IPS DF 6.9 (cell line): ENCODE results near the gene ENOX1.

Experiments used
- DNase-seq: peaks from one replicate; pipeline ENCODE4 v3.0.0-alpha.2; 2013; ENCODE audit warnings: low read depth, low spot score
- H3K27ac ChIP-seq: one replicate; pipeline ENCODE4 v1.5.1; 2013; ENCODE audit warnings: low read length, control low read depth
- H3K27me3 ChIP-seq: 2 replicates; pipeline ENCODE4 v1.6.1; 2013; ENCODE audit warnings: mild to moderate bottlenecking, low read length; ENCODE audit not compliant: control insufficient read depth, insufficient read depth
- H3K36me3 ChIP-seq: 2 replicates; pipeline ENCODE4 v1.6.1; 2013; ENCODE audit warnings: low read length; ENCODE audit not compliant: control insufficient read depth, insufficient read depth
- H3K4me1 ChIP-seq: 2 replicates; pipeline ENCODE4 v1.6.1; 2013; ENCODE audit warnings: low read length; ENCODE audit not compliant: control insufficient read depth, insufficient read depth
- H3K4me3 ChIP-seq: 2 replicates; pipeline ENCODE4 v1.5.1; 2013; ENCODE audit warnings: mild to moderate bottlenecking, low read length
- H3K9me3 ChIP-seq: 2 replicates; pipeline ENCODE4 v1.6.1; 2013; ENCODE audit warnings: low read length, inconsistent platforms; ENCODE audit not compliant: control insufficient read depth, insufficient read depth
- WGBS: extraction: QIAGEN DNeasy Blood & Tissue Kit; methylation state at CpG from one replicate; pipeline ENCODE4 v1.1.7; 2013; ENCODE audit warnings: mixed read lengths, missing lambda C conversion rate; ENCODE audit not compliant: insufficient read length, insufficient coverage; 5-methylcytosine and 5-hydroxymethylcytosine counted together

Gene ENOX1

DNA sequence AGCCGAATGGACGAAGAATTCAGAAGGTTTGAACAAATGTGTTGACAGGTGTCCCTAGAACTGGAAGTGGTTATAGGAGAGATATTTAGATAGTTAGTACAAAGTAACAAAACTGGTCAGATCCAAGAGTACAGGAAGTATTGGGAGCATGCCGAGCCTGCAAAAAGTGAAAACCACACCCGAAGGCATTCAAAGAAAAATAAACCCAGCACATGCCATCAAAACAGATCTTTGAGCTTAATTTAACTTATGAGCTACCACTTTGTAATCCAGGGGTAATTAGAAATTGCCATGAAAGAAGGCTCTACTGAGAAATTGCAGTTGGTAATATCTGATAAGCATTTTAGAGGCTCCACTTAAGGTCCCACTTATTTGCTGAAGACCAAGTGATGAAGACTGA, 549.2 kb downstream of the ENOX1 start:
- Histone ChIP-seq H3K27ac (no peak overlapping the region), H3K4me3 (no peak overlapping the region), H3K4me1 (no peaks in the 10 kb centered on the region), H3K27me3 (no peaks in the 10 kb centered on the region), H3K9me3 (no peaks in the 10 kb centered on the region), H3K36me3 (no peaks in the 10 kb centered on the region)
- WGBS: no CpG with 5 or more reads among the region's 4 CpGs
- DNase-seq: no peak

DNA sequence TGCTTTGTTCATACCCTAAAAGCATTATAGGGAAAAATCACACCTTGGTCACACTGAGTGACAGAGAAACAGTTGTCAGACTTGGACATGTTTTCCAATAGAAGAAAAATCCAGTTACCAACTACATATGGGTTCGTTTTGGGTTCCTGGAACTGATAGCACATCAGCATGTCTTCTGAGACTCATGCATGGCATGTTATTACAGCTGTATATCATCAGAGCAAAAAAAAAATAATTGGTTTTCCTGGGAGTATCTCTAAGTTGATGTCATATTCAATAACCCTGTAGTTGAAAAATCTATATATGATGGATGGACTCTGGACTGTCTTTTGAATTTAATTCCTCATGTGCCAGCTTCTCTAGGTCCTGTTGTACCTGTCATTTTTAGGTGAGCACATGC, 551.7 kb downstream of the ENOX1 start:
- Histone ChIP-seq H3K36me3 (no peaks in the 10 kb centered on the region), H3K9me3 (no peaks in the 10 kb centered on the region), H3K4me3 (no peak overlapping the region), H3K27ac (no peak overlapping the region), H3K27me3 (no peaks in the 10 kb centered on the region), H3K4me1 (no peaks in the 10 kb centered on the region)
- no CpG with 5 or more reads among the region's 1 CpG for WGBS
- DNase-seq: no peak

DNA sequence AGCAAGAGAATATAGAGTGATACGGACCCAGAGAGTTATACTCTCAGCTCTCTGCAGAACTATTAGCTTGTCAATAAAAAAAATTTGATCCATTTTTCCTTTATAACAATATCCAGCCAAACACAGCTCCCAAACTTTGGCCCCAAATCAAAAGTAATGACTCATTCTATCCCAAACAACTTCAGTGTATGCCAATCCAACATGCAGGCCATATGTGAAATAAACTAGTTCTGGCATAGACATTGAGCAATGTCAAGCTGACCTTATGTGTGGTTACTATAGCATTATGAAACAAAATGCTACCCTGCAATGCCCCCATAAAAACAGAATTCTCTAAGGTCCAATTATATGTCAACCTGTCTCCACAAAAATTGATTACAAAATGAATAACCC, 553.9 kb downstream of the ENOX1 start:
- Histone ChIP-seq H3K36me3 (no peaks in the 10 kb centered on the region), H3K27me3 (no peaks in the 10 kb centered on the region), H3K4me3 (no peak overlapping the region), H3K27ac (no peak overlapping the region), H3K4me1 (no peaks in the 10 kb centered on the region), H3K9me3 (no peaks in the 10 kb centered on the region)
- WGBS: no CpG with 5 or more reads among the region's 1 CpG
- no peak for DNase-seq

DNA sequence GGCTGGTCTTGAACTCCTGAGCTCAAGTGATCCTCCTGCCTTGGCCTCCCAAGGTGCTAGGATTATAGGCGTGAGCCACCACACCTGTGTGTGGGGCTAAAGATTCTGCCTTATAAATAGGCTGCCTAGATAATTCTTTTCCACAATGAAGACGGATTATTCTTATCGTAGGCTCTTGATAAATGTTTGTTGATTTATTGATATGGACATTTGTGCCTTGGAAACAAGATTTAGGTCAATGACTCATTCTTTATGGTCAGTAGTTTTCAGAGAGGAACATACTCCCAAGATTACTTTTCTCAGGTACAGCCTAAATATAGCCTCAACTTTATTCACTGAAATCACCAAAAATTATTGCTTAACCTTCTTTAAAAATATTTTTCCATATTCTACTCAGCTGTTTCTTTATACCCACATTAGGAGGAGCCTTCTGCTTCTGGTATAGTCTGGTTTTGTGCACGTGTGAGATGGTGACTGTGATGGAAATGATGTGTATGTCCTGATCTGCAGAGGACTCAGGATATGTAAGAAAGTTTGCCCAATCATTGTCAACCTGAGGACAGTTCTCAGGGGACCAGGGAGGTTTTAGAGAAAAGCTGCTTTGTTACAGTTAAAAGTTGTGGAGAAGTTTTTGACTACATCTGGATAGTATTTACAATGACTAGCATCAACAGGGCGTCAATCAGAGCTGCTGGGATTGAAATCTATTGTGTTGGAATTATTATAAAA, 554.5 kb downstream of the ENOX1 start:
- WGBS: no CpG with 5 or more reads among the region's 5 CpGs
- Histone ChIP-seq H3K27me3 (no peaks in the 10 kb centered on the region), H3K4me3 (no peak overlapping the region), H3K9me3 (no peaks in the 10 kb centered on the region), H3K4me1 (no peaks in the 10 kb centered on the region), H3K27ac (no peak overlapping the region), H3K36me3 (no peaks in the 10 kb centered on the region)
- DNase-seq: no peak

DNA sequence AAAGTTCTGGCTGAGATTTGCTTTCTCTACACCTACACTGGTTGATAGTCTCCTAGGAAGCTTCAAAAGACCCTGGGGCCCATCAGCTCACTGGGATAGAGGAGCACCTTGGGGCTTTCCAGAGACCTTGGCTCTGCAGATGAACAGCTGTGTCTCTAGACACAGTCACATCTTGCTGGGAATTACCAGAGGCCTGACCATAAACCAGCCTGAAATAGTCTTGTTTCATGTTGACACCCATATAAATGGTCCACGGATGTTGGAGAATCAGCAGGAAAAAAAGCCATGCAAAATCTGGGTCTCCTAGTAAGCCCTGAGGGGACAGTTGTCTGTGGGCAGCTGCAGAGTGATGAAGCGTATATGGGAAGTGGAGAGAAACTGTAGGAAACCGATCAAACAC, 555.8 kb downstream of the ENOX1 start:
- Histone ChIP-seq H3K4me3 (no peak overlapping the region), H3K36me3 (no peaks in the 10 kb centered on the region), H3K27ac (no peak overlapping the region), H3K9me3 (no peaks in the 10 kb centered on the region), H3K4me1 (no peaks in the 10 kb centered on the region), H3K27me3 (no peaks in the 10 kb centered on the region)
- WGBS: no CpG with 5 or more reads among the region's 3 CpGs
- DNase-seq: no peak

DNA sequence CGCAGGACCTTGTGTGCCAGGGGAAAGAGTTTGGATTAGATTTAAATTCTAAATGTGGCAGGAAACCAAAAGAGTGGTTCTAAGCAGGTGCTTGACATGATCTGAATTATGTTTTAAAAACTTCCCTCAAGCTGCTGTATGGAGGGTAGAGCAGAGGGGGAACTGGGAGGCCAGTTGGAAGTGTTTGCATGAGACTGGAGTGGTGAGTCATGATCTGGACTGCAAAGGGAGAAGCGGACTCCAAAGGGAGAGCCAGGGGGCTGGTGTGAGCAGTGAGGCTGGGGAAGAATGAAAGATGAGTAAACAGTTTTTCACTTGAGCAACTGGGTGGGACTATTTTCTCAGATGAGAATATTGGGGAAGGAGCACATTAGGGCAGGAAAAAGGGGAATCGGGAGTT, 557.3 kb downstream of the ENOX1 start:
- H3K9me3 ChIP-seq: no peaks in the 10 kb centered on the region
- no peak for DNase-seq

DNA sequence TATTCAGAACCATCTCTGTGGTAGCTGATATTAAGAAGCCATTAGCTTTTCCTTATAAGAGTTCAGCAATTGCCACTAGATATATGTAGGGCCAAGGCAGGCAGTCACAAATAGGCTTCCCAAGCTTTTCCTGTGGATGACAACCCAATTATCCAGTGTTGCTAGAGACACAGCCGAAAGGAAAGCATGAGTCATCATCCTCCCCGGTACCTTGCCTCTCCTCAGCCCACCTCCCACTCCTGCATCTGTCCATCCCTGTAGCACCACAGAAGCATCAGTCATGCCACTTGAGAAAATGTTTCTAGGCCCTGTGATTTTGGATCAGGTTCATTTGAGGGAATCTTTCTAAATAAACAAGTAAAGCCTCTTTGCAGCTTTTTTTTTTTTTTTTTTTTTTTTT, 559.1 kb downstream of the ENOX1 start:
- H3K27ac ChIP-seq: no peak overlapping the region
- DNase-seq: no peak
- H3K9me3 ChIP-seq: no peaks in the 10 kb centered on the region
- H3K4me3 ChIP-seq: no peak overlapping the region
- WGBS: no CpG with 5 or more reads among the region's 2 CpGs
- no peaks in the 10 kb centered on the region for H3K4me1 ChIP-seq
- no peaks in the 10 kb centered on the region for H3K36me3 ChIP-seq
- no peaks in the 10 kb centered on the region for H3K27me3 ChIP-seq

More for the DNA sequence above, 557.3 kb downstream of the ENOX1 start:
- H3K36me3 ChIP-seq: no peaks in the 10 kb centered on the region
- no CpG with 5 or more reads among the region's 3 CpGs for WGBS
- no peaks in the 10 kb centered on the region for H3K27me3 ChIP-seq
- H3K4me3 ChIP-seq: no peak overlapping the region
- H3K4me1 ChIP-seq: no peaks in the 10 kb centered on the region
- H3K27ac ChIP-seq: no peak overlapping the region

DNA sequence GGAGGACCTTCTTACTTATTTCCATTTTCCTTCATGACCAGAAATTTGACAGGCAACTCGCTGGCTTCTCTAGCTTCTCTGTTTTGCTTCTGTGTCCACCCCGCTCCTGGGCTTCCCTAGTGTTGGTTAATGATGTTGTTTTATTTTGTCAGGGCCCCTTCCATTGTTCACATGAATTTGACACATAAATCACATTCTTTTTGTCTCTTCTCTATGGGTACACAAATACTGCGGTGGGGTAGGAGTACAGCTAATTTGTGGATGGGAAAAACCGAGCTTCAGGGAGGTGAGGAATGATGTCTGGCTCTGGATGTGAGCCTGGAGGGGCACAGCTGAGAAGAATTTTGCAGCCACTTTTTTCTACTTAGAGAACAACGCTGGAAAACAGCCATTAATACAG, 563.6 kb downstream of the ENOX1 start:
- H3K9me3 ChIP-seq: no peaks in the 10 kb centered on the region
- no peak overlapping the region for H3K27ac ChIP-seq
- H3K4me3 ChIP-seq: no peak overlapping the region
- DNase-seq: no peak
- H3K36me3 ChIP-seq: no peaks in the 10 kb centered on the region
- H3K4me1 ChIP-seq: no peaks in the 10 kb centered on the region
- WGBS: no CpG with 5 or more reads among the region's 5 CpGs
- H3K27me3 ChIP-seq: no peaks in the 10 kb centered on the region

DNA sequence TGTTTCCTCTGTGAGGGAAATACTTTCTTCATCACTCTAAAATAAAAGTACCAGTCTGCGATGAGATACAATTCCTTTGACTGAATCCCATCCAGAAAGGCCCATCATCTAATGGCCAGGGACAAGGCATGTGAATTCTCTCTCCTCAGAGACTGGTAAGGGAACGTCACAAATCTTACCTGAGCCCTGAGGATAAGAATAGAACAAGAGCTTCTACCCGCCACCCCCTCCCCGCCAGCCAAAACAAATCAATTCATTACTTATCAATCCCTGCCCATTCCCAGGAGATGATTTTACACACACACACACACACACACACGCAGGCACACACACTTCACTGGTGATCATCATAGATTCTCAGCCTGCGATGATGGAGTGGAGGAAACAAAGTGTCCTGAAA, 564.7 kb downstream of the ENOX1 start:
- H3K4me1 ChIP-seq: no peaks in the 10 kb centered on the region
- no CpG with 5 or more reads among the region's 6 CpGs for WGBS
- H3K9me3 ChIP-seq: no peaks in the 10 kb centered on the region
- H3K4me3 ChIP-seq: no peak overlapping the region
- H3K36me3 ChIP-seq: no peaks in the 10 kb centered on the region
- H3K27me3 ChIP-seq: no peaks in the 10 kb centered on the region; the same call in 1 of the 2 replicates
- no peak overlapping the region for H3K27ac ChIP-seq
- DNase-seq: no peak

DNA sequence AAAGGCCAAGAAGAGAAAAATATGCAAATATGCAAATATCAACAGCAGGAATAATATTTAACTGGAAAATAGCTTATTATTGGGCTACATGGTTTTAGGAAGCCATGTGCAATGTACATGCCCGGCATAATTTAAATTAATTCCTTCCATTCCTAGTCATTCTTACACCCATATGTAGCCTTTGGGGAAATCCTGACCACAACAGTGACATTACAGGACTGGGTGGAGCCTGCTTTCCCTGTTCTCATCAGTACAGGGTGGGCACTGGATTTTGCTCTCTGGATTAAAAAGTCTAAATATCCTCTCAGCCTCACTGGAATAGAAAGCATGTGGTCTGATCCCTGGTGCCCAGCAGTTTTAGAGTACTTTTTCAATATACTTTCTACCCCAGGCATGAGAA, 565.2 kb downstream of the ENOX1 start:
- no CpG with 5 or more reads among the region's 1 CpG for WGBS
- Histone ChIP-seq H3K9me3 (no peaks in the 10 kb centered on the region), H3K4me3 (no peak overlapping the region), H3K36me3 (no peaks in the 10 kb centered on the region), H3K27ac (no peak overlapping the region), H3K4me1 (no peaks in the 10 kb centered on the region), H3K27me3 (no peaks in the 10 kb centered on the region; the same call in 1 of the 2 replicates)
- DNase-seq: no peak

DNA sequence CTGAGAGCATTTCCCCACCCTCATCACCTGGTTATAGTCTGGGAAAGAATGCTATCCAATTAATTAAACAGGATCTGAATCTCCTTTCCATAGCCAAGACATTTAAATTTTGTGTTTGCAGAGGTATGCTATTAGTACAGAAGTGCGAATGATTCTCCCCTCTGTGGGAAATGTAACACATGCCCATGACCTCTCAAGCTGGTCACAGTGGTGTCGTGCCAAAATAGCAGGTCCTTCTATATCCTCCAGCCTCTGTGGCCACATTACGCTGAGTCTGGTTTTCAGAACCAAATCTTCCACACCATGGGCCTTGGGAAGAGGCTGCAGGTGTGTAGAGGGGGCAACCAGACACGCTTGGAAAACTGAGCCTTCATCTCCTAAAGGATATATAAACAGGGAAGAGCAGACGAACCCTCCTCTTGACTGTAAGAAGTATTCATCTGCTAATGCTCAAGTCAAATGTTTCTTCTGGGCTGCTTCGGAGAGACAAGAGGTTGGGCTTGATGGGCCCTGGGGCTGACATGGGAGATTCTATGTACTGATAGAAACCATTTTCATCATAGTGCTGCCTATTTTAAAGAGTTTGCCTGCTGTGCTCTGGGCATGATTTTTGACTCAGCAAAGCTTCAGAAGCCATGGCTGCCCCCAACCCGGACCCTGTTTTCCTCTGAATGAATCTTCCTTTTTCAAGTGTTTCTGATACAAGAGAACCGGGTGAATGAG, 565.7 kb downstream of the ENOX1 start:
- Histone ChIP-seq H3K9me3 (no peaks in the 10 kb centered on the region), H3K27ac (no peak overlapping the region), H3K27me3 (no peaks in the 10 kb centered on the region; the same call in 1 of the 2 replicates), H3K4me1 (no peaks in the 10 kb centered on the region), H3K4me3 (no peak overlapping the region), H3K36me3 (no peaks in the 10 kb centered on the region)
- WGBS: no CpG with 5 or more reads among the region's 8 CpGs
- DNase-seq: no peak
